GM19372 (cell line): Measurements from ENCODE around the gene IGDCC3.
"Not testable (repeated sequence)": the region's sequence is repeated elsewhere in the genome, so short reads cannot be mapped to it uniquely, and the experiment has no call there.

Experiments used
- ATAC-seq: cut with Tn5 transposase; IDR thresholded peaks from one replicate; pipeline ENCODE4 v1.9.1; 2021; ENCODE audit warnings: mild to moderate bottlenecking, low read depth, moderate library complexity; ENCODE audit not compliant: unreplicated experiment

The IGDCC3 gene

GRCh38 chr15:65374334-65374733 lies 3.5 kb downstream of the IGDCC3 start:
- no peak for ATAC-seq

GRCh38 chr15:65373163-65373651 lies 4.6 kb downstream of the IGDCC3 start:
- no peak for ATAC-seq

GRCh38 chr15:65372787-65373067 lies 5.1 kb downstream of the IGDCC3 start:
- ATAC-seq: no peak

- ATAC-seq: no peak
Observed at GRCh38 chr15:65371976-65372786, 5.6 kb downstream of the IGDCC3 start.

- no peak for ATAC-seq
Observed at GRCh38 chr15:65370885-65371284, 6.9 kb downstream of the IGDCC3 start.

- ATAC-seq: no peak
Observed at GRCh38 chr15:65369651-65370050, 8.2 kb downstream of the IGDCC3 start.

- ATAC-seq: no peak
Observed at GRCh38 chr15:65369212-65369547, 8.6 kb downstream of the IGDCC3 start.

GRCh38 chr15:65368302-65369211 lies 9.2 kb downstream of the IGDCC3 start:
- ATAC-seq: no peak

- no peak for ATAC-seq
Observed at GRCh38 chr15:65366122-65366892, 11.5 kb downstream of the IGDCC3 start.

- no peak for ATAC-seq
Observed at GRCh38 chr15:65365229-65365628, 12.6 kb downstream of the IGDCC3 start.

- ATAC-seq: no peak
Observed at GRCh38 chr15:65363766-65364165, 14.0 kb downstream of the IGDCC3 start.

- no peak for ATAC-seq
Observed at GRCh38 chr15:65363306-65363705, 14.5 kb downstream of the IGDCC3 start.

GRCh38 chr15:65362491-65362890 lies 15.3 kb downstream of the IGDCC3 start:
- no peak for ATAC-seq

GRCh38 chr15:65361708-65362459 lies 15.9 kb downstream of the IGDCC3 start:
- ATAC-seq: no peak

- no peak for ATAC-seq
Observed at GRCh38 chr15:65360506-65360905, 17.3 kb downstream of the IGDCC3 start.

GRCh38 chr15:65355988-65356353 lies 21.8 kb downstream of the IGDCC3 start:
- ATAC-seq: no peak

GRCh38 chr15:65355173-65355987 lies 22.4 kb downstream of the IGDCC3 start:
- ATAC-seq: no peak

- ATAC-seq: no peak
Observed at GRCh38 chr15:65354835-65355172, 23.0 kb downstream of the IGDCC3 start.

- not testable (repeated sequence) for ATAC-seq
Observed at GRCh38 chr15:65351972-65352371, 25.8 kb downstream of the IGDCC3 start.

- ATAC-seq: no peak
Observed at GRCh38 chr15:65349338-65349737, 28.5 kb downstream of the IGDCC3 start.
